GM19238 (cell line): ENCODE results near the gene MYO7A.
A peak's percentile ranks its signal among the peaks of the same experiment; 100 is the strongest.

Experiments
- DNase-seq: peaks from one replicate; pipeline ENCODE4 v3.0.0; 2011; ENCODE audit warnings: low spot score; ENCODE audit not compliant: insufficient read length

The MYO7A gene

DNA sequence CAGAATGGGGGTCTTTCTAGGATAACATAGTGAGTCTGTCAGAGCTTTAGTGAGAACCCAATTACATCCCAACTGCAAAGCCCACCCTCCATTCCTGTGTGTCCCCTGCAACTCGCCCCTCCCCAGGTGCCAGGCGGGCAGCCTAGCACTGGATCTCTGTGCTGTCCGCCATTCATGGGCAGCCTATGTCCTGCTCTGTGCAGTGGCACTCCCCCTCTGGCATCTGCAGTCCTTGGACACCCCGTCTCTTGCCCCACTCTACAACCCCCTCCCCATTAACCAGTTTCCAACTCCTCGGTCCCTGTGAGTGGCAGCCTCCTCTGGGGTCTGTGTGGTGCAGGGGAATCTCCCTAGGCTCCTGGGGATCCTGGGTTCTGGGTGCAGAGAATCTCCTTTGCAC, 37.0 kb downstream of the MYO7A start:
- no peak for DNase-seq

DNA sequence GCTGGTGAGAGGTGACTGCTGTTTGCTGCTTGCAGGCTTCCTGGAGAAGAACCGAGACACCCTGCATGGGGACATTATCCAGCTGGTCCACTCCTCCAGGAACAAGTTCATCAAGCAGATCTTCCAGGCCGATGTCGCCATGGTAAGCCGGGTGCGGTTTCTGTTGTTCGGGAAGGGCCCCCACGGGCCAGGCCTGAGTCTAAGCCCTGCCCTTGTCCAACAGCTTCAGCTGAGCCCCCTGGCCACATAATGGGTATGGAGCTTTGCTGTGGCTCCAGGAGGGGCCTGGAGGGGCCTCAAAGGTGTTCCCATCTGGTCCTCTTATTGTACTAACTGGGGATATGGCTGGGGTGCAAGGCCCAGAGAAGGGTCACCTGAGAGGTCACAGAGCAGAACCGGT, 38.0 kb downstream of the MYO7A start:
- no peak for DNase-seq

DNA sequence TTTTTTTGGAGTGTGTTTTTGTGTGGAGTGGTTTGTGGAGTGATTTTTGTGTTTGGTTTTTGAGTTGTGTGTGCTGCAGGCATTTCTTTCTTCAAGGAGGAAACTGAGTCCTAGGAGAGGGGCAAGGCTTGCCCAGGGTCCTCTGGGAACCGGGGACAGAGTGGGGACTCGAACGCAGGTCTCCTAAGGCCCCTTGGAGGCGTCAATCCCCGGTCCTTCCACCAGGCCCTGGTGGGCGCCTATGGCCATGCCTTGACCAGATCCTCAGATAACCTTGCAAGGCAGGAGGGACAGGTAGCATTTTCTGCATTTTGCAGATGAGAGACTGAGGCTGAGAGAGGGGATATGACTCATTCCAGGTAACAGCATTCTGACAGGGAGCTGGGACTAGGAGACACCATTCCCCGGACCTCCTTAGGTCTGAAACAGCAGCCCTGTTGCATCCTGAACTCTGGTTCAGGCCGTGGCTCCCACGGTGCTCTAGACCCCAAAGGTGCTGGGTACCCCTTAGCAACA, 39.1 kb downstream of the MYO7A start:
- DNase-seq: no peak

DNA sequence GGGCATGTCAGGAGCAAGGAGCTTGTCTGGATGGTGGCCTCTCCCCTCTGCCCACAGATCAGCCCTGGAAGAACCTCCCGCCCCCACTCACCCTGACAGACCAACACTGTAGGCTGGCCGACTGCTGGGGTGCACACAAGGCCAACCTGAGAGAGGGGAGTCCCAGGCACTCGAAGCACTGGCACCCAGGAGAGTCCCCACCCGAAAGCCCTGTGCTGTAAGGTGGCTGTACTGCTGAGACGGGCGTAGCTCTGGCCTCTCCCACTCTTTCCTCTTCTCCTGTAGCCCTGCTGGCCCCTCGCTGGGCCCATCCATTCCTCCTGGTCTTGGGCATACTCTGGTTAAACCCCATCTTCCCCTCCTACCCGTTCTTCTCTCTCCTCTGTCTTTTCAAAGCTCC, 39.7 kb downstream of the MYO7A start:
- no peak for DNase-seq

DNA sequence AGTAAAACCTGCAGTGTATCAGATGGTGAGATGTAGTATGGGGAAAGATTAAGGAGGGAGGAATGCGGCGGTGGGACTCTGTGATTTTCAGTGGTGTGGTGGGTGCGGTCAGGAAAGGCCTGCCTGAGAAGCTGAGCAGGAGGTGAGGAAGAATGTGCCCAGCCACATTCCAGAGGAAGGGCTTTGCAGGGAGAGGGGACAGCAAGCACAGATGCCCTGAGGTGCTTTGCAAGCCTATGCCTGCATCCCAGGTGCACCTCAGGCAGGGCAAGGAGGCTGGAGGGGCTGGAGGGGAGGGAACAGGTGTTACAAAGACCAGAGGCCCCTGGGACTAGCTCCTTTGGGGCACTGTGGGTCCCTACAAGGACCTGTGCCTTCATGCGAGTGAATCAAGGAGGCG, 42.1 kb downstream of the MYO7A start:
- no peak for DNase-seq

DNA sequence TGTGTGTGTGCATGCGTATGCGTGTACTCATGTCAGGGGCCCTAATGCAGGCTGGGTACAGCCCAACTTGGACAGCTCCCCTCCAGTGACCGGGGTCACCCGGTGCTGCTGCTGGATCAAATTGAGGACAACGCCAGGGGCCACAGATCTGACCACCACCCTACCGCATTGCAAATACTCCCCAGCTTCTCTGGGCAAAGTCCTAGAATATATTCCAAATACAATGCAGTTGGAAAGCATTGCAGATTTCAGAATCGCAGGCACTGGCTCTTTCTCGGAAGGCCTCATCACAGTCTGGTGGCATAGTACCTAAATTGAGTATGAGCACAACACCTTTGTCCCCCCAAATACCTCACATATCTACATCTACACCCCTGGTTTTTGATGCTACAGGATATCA, 43.2 kb downstream of the MYO7A start:
- DNase-seq: no peak

DNA sequence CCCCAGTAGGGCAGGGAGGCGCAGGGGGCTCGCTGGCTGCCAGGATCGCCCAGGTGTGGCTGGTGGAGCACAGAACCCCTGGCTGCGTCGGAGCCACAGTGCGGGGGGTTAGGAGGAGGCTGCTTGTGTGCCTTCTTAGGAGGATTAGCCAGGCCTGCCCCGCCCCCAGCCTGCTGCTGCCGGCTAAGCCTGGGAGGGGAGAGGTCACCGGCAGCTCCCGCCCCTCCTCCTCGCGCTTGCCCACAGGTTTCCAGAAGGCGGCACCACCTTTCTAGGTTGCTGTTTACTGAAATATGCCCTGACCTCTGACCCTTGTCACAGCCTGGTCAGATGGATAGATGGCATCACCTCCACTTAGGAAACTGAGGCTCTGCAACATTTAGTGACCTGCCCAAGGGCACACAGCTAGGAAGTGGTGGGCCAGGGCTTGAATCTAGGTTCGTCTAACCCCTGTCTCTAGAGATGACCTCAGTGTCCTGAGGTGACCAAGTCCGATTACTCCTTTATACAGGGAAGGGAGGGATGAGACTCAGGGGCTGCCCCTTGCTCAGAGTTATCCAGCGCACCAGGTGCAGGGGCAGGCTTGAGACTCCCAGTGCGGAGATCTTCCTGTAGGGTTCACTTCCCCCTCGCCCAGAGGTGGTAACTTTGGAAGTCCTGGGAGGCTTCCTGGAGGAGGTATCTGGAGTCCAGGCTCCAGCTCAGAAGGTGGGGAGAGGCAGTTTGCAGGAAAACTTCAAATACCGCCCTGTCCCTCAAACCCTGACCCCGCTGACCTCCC, 44.0 kb downstream of the MYO7A start:
- no peak for DNase-seq

DNA sequence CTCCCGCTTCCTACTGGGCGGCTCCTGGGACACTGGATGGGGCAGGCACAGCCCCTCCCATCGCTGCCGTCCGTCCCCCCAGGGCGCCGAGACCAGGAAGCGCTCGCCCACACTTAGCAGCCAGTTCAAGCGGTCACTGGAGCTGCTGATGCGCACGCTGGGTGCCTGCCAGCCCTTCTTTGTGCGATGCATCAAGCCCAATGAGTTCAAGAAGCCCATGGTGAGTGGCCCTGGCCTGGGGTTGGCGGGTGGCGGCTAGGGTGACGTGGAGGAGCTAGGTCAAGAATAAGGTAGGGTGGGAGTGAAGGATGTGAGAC, 44.6 kb downstream of the MYO7A start:
- no peak for DNase-seq

DNA sequence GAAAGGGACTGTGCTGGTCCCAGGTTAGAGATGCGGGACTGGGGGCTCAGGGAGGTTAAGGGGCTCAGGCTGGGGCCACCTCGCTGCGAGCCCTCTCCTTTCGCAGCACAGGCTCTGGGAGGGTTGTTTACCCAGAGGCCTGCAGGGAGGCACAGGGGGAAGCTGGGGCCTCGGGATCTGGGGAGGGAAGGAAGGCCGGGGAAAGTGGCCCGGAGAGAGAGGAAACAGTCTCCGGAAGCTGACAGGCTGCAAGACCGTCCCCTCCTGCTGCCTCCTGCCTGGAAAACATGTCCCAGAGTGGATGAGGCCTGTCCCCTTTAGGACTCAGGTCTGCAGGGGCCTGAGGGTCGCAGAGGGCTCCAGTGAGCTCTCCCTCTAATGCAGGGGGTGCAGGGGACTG, 45.4 kb downstream of the MYO7A start:
- no peak for DNase-seq

DNA sequence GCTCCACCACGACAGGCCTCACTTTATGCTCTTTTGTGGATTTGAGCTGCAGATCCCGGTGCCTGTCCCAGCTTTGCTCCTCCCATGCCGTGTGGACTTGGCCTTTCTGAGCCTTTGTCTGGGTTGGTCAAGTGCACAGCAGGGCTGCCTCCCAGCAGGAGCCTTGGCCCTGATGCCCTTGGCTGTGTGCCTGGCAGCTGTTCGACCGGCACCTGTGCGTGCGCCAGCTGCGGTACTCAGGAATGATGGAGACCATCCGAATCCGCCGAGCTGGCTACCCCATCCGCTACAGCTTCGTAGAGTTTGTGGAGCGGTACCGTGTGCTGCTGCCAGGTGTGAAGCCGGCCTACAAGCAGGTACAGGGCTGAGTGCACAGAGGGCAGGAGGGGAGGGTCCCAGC, 46.5 kb downstream of the MYO7A start:
- no peak for DNase-seq

DNA sequence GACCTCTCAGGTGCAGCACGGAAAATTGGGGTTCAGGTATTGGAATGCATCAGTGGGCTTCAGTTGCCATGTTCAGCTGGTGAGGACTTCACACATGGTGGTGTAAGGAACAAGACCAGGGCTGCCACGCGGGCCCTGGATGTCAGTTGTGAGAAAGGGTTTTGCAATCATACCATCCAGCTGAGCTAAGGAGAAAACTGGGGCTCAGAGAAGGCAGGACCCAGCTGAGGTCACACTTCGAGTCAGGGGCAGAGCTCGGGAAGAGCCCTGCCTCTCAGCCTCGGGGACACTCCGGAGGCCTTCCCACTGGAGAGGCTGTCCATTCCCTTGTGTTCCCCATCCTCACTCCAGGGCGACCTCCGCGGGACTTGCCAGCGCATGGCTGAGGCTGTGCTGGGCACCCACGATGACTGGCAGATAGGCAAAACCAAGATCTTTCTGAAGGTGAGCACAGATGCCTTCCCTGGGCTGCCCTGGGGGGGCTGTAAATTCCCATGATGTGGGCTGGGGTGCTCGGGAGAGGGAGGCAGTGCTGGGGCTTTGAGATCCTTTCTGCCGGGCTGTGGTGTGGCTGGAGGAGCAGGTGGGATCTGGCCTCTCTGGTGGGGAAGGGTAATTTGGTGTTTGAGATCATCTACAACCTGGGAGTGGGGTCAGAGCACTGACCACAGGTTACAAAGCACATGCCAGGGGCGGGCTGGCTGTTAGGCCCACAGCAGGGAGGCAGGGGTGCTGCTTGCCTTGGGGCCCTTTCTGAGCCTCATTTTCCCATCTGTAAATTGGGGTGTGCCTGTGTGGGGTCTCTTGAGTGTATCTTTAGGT, 47.2 kb downstream of the MYO7A start:
- DNase-seq: no peak

DNA sequence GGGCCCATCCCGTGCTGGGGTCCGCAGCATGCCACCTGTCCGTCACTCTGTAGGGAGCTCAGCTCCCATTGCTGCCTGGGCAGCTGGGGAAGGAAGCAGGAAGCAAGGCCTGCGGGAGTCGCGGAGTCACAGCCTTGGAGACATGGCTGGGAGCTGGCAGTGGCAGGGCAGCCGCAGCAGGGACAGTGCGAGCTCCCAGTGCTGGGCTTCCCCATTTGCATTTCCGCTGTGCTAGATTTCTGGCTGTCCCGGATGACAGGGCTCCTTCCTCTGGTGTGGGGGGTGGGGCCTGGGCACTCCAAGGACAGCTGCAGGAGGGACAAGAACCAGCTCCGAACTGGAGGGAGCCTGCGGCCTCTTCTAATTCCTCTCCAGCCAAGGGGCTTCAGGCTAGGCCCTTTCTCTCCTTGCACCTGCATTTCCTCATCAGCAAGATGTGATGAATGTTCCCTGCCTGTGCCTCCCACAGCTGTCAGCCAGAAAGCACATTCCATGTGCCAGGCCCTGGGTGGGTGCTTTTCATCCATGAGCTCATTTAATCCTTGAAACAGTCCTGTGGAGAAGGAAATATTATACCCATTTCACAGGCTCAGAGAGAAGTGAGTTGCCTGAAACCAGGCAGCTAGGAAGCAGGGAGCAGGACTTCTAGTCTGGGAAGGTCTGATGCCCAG, 48.0 kb downstream of the MYO7A start:
- peak; percentile 52 for DNase-seq

DNA sequence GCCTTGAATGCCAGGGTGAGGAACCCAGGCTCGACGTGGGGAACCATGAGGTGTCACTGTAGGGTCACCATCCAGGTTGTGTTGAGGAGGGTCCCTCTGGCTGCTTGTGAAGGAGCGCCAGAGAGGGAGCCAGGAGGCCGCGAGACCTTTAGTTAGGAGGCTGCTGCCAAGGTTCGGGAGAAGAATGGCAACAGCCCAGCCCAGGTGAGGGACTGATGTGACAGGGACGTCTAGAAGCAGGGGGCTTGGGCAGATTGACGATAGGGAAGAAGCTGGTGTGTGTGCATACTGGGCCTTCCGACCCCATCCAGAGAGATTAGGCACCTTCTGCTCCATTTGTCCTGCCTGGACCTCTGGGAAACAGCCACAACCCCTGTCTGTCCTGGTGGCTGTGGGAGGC, 49.0 kb downstream of the MYO7A start:
- DNase-seq: no peak

DNA sequence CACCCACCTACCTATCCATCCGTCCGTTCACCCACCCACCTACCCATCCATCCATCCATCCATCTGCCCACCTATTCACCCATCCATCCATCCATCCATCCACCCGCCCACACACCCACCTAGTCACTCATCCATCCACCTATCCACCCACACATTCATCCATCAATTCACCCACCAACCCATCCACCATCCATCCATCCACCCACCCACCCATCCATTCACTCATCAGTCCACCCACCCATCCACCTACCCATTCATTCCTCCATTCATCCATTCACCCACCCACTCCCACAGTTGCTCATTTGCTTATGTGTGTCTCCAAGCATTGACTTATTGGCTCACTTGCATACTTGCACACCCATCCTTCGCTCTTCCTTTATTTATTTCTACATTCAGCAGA, 50.1 kb downstream of the MYO7A start:
- DNase-seq: no peak

DNA sequence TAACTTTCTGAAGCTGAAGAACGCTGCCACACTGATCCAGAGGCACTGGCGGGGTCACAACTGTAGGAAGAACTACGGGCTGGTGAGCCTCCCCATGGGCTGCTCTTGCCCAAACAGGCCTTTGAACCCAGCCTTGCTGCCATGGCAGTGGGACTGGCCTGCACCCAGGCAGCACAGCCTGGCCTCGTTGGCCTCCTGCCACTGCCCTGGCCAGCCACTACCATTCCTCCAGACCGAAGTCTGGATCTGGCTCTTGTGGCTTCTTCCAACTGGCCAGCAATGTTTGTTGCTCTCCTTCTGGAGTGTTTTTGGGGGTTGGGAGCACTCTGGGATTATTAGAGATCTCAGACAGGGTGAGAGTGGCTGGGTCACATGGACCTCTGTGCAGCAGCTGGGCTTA, 51.0 kb downstream of the MYO7A start:
- DNase-seq: no peak

DNA sequence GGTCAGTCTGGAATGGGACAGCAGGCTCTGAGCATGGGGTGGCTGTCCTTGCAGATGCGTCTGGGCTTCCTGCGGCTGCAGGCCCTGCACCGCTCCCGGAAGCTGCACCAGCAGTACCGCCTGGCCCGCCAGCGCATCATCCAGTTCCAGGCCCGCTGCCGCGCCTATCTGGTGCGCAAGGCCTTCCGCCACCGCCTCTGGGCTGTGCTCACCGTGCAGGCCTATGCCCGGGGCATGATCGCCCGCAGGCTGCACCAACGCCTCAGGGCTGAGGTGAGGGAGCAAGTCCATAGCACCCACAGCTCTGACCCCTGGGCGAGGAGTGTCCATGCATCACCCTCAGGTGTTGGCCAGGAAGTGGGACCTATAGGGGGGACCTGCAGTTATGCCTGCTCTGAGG, 51.6 kb downstream of the MYO7A start:
- DNase-seq: no peak

DNA sequence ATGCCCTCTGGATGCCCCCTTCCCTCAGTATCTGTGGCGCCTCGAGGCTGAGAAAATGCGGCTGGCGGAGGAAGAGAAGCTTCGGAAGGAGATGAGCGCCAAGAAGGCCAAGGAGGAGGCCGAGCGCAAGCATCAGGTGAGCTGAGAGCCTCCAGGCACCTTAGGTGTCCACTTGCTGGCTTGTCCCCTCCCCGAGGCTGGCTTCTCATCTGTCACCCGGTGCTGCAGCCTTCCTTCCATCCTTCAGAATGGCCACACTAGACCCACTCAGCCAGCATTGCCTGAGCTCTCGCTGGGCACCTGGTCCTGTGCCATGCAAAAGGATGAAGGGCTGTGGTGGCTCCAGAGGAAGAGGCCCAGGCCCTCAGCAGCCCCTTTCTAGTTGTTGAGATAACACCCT, 52.3 kb downstream of the MYO7A start:
- DNase-seq: no peak

DNA sequence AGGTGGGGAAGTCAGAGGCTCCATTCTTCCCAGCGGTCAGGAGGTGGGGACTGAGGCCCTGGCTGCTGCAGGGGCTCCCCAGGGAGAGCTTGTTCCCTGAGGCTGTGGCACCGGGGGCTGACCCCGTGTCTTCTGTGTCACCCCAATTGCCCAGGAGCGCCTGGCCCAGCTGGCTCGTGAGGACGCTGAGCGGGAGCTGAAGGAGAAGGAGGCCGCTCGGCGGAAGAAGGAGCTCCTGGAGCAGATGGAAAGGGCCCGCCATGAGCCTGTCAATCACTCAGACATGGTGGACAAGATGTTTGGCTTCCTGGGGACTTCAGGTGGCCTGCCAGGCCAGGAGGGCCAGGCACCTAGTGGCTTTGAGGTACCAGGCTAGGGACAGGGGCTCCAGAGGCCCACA, 53.2 kb downstream of the MYO7A start:
- no peak for DNase-seq

DNA sequence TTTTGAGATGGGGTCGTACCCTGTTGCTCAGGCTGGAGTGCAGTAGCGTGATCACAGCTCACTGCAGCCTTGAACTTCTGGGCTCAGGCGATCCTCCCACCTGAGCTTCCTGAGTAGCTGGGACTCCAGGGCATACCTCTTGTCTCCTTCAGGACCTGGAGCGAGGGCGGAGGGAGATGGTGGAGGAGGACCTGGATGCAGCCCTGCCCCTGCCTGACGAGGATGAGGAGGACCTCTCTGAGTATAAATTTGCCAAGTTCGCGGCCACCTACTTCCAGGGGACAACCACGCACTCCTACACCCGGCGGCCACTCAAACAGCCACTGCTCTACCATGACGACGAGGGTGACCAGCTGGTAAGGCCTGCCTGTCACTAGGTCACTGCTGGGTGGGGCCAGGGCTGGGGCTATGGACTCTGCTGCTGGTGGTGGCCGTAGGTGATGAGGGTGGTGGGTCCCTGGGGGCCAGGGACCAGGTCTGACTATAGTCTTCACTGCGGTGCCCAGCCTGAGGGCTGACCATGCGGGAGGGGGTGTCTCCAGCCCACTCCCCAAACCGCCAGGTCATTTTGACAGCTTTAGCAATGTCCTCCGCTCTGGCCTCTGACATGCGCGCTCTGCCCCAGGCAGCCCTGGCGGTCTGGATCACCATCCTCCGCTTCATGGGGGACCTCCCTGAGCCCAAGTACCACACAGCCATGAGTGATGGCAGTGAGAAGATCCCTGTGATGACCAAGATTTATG, 53.9 kb downstream of the MYO7A start:
- no peak for DNase-seq

DNA sequence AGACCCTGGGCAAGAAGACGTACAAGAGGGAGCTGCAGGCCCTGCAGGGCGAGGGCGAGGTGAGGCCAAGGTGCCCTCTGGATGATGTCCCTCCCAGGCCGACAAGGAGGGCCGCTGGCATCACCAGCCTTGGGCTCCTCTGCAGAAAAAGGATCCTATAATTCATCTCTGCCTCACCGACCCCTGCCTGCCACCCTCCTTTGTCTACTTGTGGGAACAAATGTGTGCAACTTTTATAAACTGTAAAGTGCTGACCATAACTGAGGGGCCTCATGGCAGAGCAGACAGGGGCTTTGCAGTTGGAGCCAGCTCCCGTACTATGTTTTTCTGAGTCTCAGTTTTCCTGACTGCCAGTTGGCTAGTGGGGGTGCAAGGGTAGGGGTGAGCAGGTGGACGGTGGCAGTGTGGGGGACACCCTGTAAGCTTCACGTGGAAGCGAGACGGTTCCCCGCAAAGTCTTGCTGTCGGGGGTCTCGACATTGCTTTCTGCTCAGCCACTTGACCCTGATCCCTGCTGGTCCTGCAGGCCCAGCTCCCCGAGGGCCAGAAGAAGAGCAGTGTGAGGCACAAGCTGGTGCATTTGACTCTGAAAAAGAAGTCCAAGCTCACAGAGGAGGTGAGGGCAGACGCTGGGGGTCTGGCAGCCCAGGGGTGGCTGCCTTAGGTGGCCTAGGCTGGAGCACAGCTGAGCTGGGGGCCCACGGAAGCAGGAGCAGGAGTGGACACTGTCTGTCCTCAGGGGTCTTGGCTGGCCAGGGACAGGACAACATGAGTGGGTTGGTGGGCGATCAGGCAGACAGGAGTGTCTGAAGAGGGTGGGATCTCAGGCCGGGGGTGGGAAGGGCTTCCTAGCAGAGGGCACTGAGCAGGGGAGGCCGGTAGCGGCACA, 54.7 kb downstream of the MYO7A start:
- no peak for DNase-seq
